Measurements from ENCODE around the gene DCBLD2.

Gene DCBLD2

GRCh38 chr3:98901392-98902350 is at the start of gene DCBLD2:
DCBLD2 (minus strand) TSS chr3:98901695; CDS start chr3:98901326, 369 bp downstream.
- DNase-seq (ENCODE audit: low read depth) = peak; percentile 79

GRCh38 chr3:98945666-98946065 is 44.2 kb upstream of the DCBLD2 start:
- no peak for DNase-seq (ENCODE audit: low read depth)

- no peak for DNase-seq (ENCODE audit: low read depth)
Measured at GRCh38 chr3:98945101-98945524, 43.6 kb upstream of the DCBLD2 start.

DNA sequence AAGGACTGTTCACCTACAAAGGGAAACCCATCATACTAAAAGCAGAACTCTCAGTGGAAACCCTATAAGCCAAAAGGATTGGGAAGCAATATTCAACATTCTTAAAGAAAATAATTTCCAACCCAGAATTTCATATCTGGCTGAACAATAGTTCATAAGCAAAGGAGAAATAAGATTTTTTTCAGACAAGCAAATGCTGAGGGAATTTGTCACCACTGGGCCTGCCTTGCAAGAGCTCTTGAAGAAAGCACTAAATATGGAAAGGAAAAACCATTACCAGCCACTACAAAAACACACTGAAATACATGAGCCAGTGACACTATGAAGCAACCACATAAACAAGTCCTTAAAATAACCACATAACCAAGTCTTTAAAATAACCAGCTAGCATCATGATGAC is 28.9 kb upstream of the DCBLD2 start:
- no peak for DNase-seq (ENCODE audit: low read depth)

- DNase-seq (ENCODE audit: low read depth) = no peak
Measured at GRCh38 chr3:98921957-98922356, 20.5 kb upstream of the DCBLD2 start.

DNA sequence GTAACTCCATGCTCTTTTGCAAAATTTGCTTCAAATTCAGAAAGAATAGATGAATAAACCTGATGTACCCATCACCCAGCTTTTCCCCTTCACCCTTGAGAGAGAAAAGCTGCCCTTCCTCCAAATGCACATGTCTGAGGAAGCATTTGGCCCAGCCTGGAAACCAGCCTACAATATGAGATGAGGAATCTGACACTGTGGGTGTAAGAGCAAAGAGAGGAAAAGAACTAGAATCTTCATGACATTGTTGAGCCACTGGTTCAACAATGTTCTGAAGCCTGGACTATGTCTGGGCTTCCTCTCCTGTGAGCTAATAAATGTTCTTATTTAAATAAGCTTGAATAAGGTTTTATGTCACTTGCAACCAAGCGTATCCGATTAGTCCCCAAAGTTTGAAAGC is 18.7 kb upstream of the DCBLD2 start:
- no peak for DNase-seq (ENCODE audit: low read depth)

GRCh38 chr3:98918586-98918985 is 17.1 kb upstream of the DCBLD2 start:
- DNase-seq (ENCODE audit: low read depth) = no peak

- DNase-seq (ENCODE audit: low read depth) = no peak
Measured at GRCh38 chr3:98917608-98918007, 16.1 kb upstream of the DCBLD2 start.

DNA sequence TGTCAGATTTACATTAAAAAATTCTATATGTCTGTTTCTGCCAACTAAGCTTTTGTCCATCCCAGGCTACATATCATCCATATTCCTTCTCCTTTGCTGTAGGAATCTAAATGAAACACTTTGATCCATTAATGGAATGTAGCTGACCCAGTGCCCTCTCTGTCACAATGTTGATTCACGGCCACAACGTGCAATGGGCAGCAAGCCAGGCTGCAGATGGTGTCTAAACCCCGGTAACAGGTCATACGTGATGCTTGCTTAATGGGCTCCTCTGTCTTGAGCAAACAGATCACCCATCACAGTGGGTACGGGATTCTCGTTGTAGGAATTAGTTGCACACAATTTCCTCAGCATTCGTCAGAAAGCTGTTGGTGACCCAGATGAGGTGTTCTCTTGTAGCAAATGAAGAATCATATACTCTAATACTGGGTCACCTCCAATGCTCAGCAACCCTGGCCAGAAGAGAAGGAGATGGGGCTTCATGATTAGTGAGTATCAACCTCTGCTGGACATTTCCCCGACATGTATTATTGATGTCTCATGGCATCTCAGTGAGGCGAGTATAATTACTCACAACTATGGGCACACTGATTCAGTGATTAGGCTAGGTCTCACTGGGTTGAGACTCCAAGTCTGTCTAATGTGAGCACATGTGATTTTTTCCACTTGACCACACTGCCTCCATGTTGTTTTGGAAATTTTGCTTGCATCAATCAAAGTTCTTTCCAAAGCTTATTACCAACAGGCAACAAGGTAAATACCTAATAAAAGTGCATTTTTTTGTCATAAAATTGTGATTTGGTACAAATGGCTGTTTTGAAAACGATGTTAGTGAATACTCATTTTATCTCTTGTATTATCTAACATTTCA is 12.9 kb upstream of the DCBLD2 start:
- no peak for DNase-seq (ENCODE audit: low read depth)

GRCh38 chr3:98912448-98912847 is 11.0 kb upstream of the DCBLD2 start:
- no peak for DNase-seq (ENCODE audit: low read depth)

- no peak for DNase-seq (ENCODE audit: low read depth)
Measured at GRCh38 chr3:98906230-98906629, 4.7 kb upstream of the DCBLD2 start.

- DNase-seq (ENCODE audit: low read depth) = no peak
Measured at GRCh38 chr3:98903705-98904481, 2.4 kb upstream of the DCBLD2 start.

GRCh38 chr3:98903099-98903498 is 1.6 kb upstream of the DCBLD2 start:
- no peak for DNase-seq (ENCODE audit: low read depth)

- DNase-seq (ENCODE audit: low read depth) = no peak
Measured at GRCh38 chr3:98902351-98902740, 851 bp upstream of the DCBLD2 start.

DNA sequence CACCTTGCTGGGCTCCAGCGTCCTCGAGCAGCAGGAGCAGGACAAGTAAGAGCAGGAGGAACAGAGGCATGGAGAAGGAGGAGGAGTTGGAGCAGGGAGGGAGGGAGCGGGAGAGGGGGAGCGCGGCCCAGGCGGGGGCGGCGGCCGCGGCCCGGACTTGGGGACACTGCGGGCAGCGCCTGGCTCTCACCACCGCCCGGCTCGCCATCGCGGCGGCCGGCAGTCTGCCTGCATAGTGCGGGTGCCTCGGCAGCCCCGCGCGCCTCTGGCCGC is 440 bp downstream of the DCBLD2 start:
- DNase-seq (ENCODE audit: low read depth) = no peak

- DNase-seq (ENCODE audit: low read depth) = peak; percentile 2
Measured at GRCh38 chr3:98900265-98901118, 1.0 kb downstream of the DCBLD2 start.

DNA sequence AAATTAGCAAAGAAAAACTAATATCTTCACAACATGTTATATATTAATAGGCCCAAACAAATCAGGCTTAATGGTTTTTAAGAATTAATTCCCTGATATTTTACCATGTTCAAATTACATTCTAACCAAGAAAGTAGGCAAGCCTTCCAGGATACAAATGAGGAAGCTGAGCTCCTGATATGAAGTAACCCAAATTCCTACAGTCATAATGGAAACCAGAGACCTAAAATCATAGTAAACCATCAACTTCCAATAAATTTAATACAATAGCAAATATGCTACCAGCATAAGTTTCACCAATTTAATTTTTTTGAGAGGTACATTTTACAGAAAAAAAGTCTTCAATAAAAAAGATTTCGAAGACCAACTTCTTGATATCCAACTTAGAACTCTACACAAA is 3.8 kb downstream of the DCBLD2 start:
- no peak for DNase-seq (ENCODE audit: low read depth)

DNA sequence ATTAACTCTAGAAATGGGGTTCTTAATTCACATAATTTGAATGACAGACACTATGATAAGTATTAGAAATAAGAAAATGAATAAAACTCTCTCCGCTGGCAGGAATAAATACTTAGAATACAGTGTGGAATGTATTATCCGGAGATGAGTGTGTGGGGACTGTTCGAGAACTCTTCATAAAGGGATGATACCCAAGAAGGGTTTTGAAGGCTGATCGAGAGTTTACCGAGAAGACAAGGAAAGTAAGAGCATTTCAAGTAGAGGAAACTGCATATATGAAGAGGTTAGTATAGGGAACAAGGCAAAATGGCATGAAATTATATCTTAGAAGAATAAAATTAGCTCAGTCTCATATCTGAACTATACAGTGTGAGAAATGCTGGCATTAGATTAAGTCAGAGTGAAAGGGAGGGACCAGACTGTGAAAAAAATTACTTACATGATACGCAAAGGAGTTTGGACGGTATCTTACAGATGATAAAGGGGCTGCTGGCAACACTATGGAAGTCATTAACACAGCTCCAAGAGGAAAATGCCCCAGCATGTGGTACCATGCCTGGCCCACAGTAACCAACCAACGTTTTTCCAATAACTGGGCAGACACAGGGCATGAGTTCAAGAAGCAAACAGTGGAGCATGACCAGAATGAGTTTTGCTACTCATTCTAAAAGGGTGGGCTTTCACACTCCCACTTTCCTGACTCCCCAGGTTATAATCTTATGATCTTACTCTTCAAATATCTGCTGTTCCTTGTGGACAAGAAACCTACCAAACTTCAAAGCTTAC is 6.5 kb downstream of the DCBLD2 start:
- DNase-seq (ENCODE audit: low read depth) = no peak

- DNase-seq (ENCODE audit: low read depth) = no peak
Measured at GRCh38 chr3:98893740-98894139, 7.8 kb downstream of the DCBLD2 start.

- DNase-seq (ENCODE audit: low read depth) = no peak
Measured at GRCh38 chr3:98892263-98892662, 9.2 kb downstream of the DCBLD2 start.
